ENCODE data around the gene TLR1. TPM values are rescaled to one million over a fixed set of nuclear protein-coding genes. Genes with fewer than 3 reads are reported as not detected.

Gene TLR1
- total RNA-seq, 2 experiments from 2014 or later = 16.2 to 16.3 TPM

DNA sequence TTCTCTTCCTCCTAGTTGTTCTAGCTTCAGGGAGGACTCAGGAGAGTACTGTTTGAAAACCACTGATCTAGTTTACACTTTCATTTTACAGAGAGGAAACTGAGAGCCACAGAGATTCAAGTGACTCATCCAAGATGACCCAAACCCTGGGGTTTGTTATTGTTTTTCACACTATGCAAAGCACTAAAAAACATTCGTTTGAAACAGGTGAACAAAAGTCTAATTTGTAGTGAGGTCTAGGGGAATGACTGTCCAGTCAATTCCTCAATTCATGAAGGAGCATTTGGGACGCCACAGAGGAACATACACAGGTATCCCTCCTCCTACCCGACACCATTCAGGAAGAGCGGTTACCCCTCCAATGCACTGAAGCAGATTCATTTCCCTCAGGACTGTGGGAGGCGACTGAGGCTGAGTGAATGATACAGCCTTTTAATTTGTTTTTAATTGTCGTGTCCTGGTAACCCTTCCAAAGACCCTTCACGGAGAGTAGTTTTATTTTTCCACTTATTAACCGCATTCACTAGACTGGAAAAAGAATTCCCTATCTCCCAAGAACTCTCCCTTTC, 52.1 kb downstream of the TLR1 start:
- Mint-ChIP-seq H3K4me3 (no peak overlapping the region), H3K9me3 (peaks cover 7% of the 10 kb centered on the region), H3K27me3 (no peaks in the 10 kb centered on the region), H3K27ac (peak overlapping the region; percentile 45), H3K4me1 (ENCODE audit: low read depth) (no peaks in the 10 kb centered on the region), H3K36me3 (ENCODE audit: low read depth) (peaks cover 8% of the 10 kb centered on the region)
- ChIA-PET CTCF (no interaction called here), POLR2A (no interaction called here)
- intact Hi-C loops (cut with DNase I, micrococcal nuclease) = no loop called here
- Histone ChIP-seq H3K4me1 (ENCODE audit: insufficient read depth, low read length) (no peaks in the 10 kb centered on the region), H3K9me3 (ENCODE audit: control insufficient read depth in 1 of 2, insufficient read depth in 1 of 2, low read length in 2 of 2) (peaks cover 0 to 7% of the 10 kb centered on the region in 2 experiments), H3K36me3 (ENCODE audit: insufficient read depth, low read length) (no peaks in the 10 kb centered on the region), H3K4me3 (ENCODE audit: low read length) (no peak overlapping the region), H3K27ac (ENCODE audit: low read depth in 1 of 2, low read length in 2 of 2) (no peak overlapping the region), H3K27me3 (ENCODE audit: control insufficient read depth in 1 of 2, insufficient read depth in 2 of 2, low read length in 2 of 2) (no peaks in the 10 kb centered on the region)
- TF ChIP-seq, protein P1, sequence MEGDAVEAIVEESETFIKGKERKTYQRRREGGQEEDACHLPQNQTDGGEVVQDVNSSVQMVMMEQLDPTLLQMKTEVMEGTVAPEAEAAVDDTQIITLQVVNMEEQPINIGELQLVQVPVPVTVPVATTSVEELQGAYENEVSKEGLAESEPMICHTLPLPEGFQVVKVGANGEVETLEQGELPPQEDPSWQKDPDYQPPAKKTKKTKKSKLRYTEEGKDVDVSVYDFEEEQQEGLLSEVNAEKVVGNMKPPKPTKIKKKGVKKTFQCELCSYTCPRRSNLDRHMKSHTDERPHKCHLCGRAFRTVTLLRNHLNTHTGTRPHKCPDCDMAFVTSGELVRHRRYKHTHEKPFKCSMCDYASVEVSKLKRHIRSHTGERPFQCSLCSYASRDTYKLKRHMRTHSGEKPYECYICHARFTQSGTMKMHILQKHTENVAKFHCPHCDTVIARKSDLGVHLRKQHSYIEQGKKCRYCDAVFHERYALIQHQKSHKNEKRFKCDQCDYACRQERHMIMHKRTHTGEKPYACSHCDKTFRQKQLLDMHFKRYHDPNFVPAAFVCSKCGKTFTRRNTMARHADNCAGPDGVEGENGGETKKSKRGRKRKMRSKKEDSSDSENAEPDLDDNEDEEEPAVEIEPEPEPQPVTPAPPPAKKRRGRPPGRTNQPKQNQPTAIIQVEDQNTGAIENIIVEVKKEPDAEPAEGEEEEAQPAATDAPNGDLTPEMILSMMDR (IDR thresholded peaks at IDR 0.05) = no peak
- no peak for ATAC-seq (ENCODE audit: poor library complexity)
- peak in 1 of 14 experiments; percentile 19 for DNase-seq

DNA sequence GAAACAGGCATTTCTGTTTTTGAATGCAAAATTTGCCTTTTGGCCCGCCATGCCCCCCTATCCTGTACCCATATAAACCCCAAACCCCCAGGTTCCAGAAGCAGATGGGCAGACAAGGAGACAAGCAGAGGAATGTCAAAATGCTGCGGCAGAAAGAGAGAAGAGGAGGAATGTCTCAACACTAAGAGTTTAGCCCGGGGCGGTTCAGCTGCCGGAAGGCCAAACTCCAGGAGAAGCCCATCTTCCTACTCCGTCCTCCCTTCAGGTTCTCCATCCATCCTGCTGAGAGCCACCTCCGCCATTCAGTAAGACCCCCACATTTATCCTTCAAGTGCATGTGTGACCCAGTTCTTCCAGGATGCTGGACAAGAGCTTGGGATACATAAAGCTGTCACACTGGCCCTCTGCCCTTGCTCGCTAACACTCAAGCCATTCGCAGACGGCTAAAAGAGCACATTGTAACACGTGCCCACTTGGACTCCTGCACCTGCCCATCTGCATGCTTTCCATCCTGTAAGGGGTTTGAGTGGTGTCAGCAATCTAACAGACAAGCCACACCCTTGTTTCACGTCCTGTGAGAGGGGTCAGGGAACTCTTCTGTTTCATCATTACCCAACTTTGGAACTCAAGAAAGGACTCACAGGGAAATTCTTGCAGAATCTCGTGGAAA, 53.1 kb downstream of the TLR1 start:
- TF ChIP-seq, protein P1 (IDR thresholded peaks at IDR 0.05) = no peak
- Histone ChIP-seq H3K9me3 (ENCODE audit: control insufficient read depth in 1 of 2, insufficient read depth in 1 of 2, low read length in 2 of 2) (peaks cover 0 to 10% of the 10 kb centered on the region in 2 experiments), H3K27ac (ENCODE audit: low read depth in 1 of 2, low read length in 2 of 2) (no peak overlapping the region), H3K27me3 (ENCODE audit: control insufficient read depth in 1 of 2, insufficient read depth in 2 of 2, low read length in 2 of 2) (no peaks in the 10 kb centered on the region), H3K4me3 (ENCODE audit: low read length) (no peak overlapping the region), H3K4me1 (ENCODE audit: insufficient read depth, low read length) (no peaks in the 10 kb centered on the region), H3K36me3 (ENCODE audit: insufficient read depth, low read length) (no peaks in the 10 kb centered on the region)
- no peak for ATAC-seq (ENCODE audit: poor library complexity)
- peaks cover 8% of the 10 kb centered on the region for H3K36me3 Mint-ChIP-seq (ENCODE audit: low read depth)
- intact Hi-C loops (cut with DNase I, micrococcal nuclease) = no loop called here
- H3K9me3 Mint-ChIP-seq = peaks cover 12% of the 10 kb centered on the region
- no peaks in the 10 kb centered on the region for H3K4me1 Mint-ChIP-seq (ENCODE audit: low read depth)
- no peak overlapping the region for H3K4me3 Mint-ChIP-seq
- ChIA-PET CTCF (no interaction called here), POLR2A (no interaction called here)
- no peak for DNase-seq
- no peaks in the 10 kb centered on the region for H3K27me3 Mint-ChIP-seq
- H3K27ac Mint-ChIP-seq = no peak overlapping the region

DNA sequence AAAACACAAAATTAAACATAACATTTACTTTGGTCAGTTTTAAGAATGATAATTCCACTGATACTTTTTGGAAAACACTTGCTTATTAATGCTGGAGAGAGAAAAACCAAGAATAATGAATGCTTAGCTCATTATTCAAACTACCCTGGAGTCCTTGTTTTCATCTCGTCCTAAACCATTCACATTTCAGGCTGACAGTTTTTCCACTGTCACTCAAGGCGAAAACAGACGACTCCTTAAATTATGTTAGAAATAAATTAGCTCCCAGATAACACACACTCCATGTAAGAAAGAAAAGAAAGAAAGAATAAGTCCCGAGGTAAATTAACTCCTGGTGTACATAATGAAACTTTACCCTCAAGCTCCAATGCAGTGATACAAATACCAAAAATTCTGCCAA, 55.3 kb downstream of the TLR1 start:
- no peak for ATAC-seq (ENCODE audit: poor library complexity)
- TF ChIP-seq, protein P1 (IDR thresholded peaks at IDR 0.05) = no peak
- Histone ChIP-seq H3K9me3 (ENCODE audit: control insufficient read depth in 1 of 2, insufficient read depth in 1 of 2, low read length in 2 of 2) (peaks cover 0 to 10% of the 10 kb centered on the region in 2 experiments), H3K4me1 (ENCODE audit: insufficient read depth, low read length) (no peaks in the 10 kb centered on the region), H3K36me3 (ENCODE audit: insufficient read depth, low read length) (no peaks in the 10 kb centered on the region), H3K27ac (ENCODE audit: low read depth in 1 of 2, low read length in 2 of 2) (no peak overlapping the region), H3K4me3 (ENCODE audit: low read length) (no peak overlapping the region), H3K27me3 (ENCODE audit: control insufficient read depth in 1 of 2, insufficient read depth in 2 of 2, low read length in 2 of 2) (no peaks in the 10 kb centered on the region)
- Mint-ChIP-seq H3K9me3 (peaks cover 12% of the 10 kb centered on the region), H3K27ac (no peak overlapping the region), H3K27me3 (no peaks in the 10 kb centered on the region), H3K36me3 (ENCODE audit: low read depth) (peaks cover 8% of the 10 kb centered on the region), H3K4me3 (no peak overlapping the region), H3K4me1 (ENCODE audit: low read depth) (no peaks in the 10 kb centered on the region)
- ChIA-PET CTCF (interaction anchor here (0.6 kb wide), 1 partner anchor 13 kb away, joined by 3 read pairs; no protein-coding TSS in a partner anchor), POLR2A (no interaction called here)
- no peak for DNase-seq
- intact Hi-C loops (cut with DNase I, micrococcal nuclease) = no loop called here
